PFSK-1 (cell line): Measurements from ENCODE around the gene REV3L.

Experiments
- FOXP2 ChIP-seq: optimal IDR thresholded peaks from 2 replicates; pipeline ENCODE3; 2011; ENCODE audit warnings: borderline replicate concordance, control low read depth, inconsistent platforms; ENCODE audit not compliant: insufficient read depth; ENCODE audit errors: extremely low read length, extremely low read depth
- POLR2AphosphoS5 ChIP-seq: IDR thresholded peaks from 2 replicates; pipeline ENCODE4 v1.6.1; 2012; ENCODE audit warnings: low read depth, mild to moderate bottlenecking, control low read depth, low read length, moderate library complexity
- SIN3A ChIP-seq: IDR thresholded peaks from 2 replicates; pipeline ENCODE4 v1.6.1; 2012; ENCODE audit warnings: mild to moderate bottlenecking, low read length, moderate library complexity, borderline replicate concordance; ENCODE audit not compliant: insufficient read depth
- TAF1 ChIP-seq: IDR thresholded peaks from 2 replicates; pipeline ENCODE4 v1.6.1; 2012; ENCODE audit warnings: low read length, control low read depth, borderline replicate concordance; ENCODE audit not compliant: insufficient read depth
- TF ChIP-seq, protein P1 (sequence below), 2 experiments: IDR thresholded peaks; 2 replicates each; pipeline versions ENCODE4 v1.6.1 to v1.8.0; 2011 to 2012; ENCODE audit warnings: low read depth in 2 of 2, low read length in 2 of 2, control low read depth in 1 of 2, inconsistent platforms in 1 of 2, mild to moderate bottlenecking in 1 of 2, moderate library complexity in 1 of 2; ENCODE audit not compliant: insufficient read depth in 1 of 2

The REV3L gene

DNA sequence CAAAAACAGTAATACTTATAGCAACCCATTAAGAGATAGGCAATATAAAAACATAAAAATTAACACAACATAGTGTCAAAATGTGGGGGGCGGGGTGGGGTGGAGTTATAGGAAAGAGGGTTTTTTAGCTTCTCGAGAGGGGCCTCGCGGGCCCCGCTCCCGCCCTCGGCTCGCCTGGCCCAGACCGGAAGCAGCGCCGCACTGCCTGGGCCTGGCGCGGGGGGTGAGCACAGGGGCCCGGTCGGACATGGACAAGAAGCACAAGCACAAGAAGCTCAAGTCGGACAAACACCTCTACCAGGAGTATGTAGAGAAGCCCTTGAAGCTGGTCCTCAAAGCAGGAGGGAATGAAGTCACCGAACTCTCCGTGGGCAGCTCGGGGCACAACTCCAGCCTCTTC lies 53.4 kb downstream of the REV3L start:
- no peak for TF ChIP-seq TAF1
- TF ChIP-seq POLR2AphosphoS5 = no peak
- no peak for TF ChIP-seq SIN3A
- TF ChIP-seq, protein P1, sequence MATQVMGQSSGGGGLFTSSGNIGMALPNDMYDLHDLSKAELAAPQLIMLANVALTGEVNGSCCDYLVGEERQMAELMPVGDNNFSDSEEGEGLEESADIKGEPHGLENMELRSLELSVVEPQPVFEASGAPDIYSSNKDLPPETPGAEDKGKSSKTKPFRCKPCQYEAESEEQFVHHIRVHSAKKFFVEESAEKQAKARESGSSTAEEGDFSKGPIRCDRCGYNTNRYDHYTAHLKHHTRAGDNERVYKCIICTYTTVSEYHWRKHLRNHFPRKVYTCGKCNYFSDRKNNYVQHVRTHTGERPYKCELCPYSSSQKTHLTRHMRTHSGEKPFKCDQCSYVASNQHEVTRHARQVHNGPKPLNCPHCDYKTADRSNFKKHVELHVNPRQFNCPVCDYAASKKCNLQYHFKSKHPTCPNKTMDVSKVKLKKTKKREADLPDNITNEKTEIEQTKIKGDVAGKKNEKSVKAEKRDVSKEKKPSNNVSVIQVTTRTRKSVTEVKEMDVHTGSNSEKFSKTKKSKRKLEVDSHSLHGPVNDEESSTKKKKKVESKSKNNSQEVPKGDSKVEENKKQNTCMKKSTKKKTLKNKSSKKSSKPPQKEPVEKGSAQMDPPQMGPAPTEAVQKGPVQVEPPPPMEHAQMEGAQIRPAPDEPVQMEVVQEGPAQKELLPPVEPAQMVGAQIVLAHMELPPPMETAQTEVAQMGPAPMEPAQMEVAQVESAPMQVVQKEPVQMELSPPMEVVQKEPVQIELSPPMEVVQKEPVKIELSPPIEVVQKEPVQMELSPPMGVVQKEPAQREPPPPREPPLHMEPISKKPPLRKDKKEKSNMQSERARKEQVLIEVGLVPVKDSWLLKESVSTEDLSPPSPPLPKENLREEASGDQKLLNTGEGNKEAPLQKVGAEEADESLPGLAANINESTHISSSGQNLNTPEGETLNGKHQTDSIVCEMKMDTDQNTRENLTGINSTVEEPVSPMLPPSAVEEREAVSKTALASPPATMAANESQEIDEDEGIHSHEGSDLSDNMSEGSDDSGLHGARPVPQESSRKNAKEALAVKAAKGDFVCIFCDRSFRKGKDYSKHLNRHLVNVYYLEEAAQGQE (IDR thresholded peaks at IDR 0.05; ENCODE audit: insufficient read depth in 1 of 2, low read depth in 2 of 2, low read length in 2 of 2) = no peak
- TF ChIP-seq FOXP2 = no peak

DNA sequence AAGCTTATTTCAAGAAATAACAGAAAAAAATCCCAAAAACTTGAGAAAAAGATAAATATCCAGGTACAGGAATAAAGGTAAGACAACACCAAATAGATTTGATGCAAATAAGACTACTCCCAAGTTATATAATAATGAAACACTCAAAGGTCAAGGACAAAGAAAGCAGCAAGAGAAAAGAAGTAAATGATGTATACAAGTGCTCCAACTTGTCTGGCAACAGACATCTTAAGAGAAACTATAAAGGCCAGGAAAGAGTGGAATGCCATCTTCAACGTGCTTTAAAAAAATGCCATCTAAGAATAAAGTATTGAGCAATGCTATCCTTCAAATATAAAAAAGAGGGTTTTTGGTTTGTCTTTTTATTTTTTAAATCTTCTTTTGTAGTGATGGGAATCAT lies 54.2 kb downstream of the REV3L start:
- TF ChIP-seq TAF1 = no peak
- no peak for TF ChIP-seq SIN3A
- no peak for TF ChIP-seq POLR2AphosphoS5
- no peak for TF ChIP-seq FOXP2
- TF ChIP-seq, protein P1 (IDR thresholded peaks at IDR 0.05; ENCODE audit: insufficient read depth in 1 of 2, low read depth in 2 of 2, low read length in 2 of 2) = no peak

DNA sequence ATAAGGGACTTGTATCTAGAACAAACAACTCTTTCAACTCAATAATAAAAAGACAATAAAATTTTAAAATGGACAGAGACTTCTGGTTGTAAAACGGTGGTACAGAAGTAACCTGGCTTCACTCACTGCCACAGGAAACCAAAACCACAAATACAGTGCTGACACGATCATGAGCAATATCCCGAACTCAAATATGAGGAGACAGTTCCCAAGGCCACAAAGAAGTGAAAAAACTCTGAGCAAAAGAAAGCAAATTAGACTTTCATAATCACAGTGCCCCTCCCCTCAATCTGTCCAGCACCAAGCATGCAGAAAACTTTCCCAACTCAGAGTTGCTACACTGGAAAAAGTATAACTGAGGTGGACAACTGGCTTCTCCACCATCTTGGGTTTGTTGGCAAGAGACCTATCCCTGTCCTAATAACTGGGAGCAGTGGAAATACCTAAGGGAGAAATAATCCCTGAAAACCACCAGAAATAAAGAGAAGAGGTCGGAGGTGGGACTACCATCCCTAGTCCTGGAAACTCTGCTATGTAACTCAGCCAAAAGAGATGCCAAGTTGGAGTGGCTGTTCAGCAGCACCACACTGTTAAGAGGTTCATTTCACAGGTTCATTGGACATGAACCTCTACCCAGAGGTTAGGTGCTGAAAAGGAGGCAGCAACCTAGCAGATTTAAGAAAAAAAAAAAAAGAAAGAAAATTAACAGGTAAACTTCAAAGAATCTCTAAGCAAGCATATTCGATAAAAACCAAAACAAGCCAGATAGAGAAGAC lies 55.5 kb downstream of the REV3L start:
- TF ChIP-seq, protein P1 (IDR thresholded peaks at IDR 0.05; ENCODE audit: insufficient read depth in 1 of 2, low read depth in 2 of 2, low read length in 2 of 2) = no peak
- TF ChIP-seq SIN3A (no peak), TAF1 (no peak)

DNA sequence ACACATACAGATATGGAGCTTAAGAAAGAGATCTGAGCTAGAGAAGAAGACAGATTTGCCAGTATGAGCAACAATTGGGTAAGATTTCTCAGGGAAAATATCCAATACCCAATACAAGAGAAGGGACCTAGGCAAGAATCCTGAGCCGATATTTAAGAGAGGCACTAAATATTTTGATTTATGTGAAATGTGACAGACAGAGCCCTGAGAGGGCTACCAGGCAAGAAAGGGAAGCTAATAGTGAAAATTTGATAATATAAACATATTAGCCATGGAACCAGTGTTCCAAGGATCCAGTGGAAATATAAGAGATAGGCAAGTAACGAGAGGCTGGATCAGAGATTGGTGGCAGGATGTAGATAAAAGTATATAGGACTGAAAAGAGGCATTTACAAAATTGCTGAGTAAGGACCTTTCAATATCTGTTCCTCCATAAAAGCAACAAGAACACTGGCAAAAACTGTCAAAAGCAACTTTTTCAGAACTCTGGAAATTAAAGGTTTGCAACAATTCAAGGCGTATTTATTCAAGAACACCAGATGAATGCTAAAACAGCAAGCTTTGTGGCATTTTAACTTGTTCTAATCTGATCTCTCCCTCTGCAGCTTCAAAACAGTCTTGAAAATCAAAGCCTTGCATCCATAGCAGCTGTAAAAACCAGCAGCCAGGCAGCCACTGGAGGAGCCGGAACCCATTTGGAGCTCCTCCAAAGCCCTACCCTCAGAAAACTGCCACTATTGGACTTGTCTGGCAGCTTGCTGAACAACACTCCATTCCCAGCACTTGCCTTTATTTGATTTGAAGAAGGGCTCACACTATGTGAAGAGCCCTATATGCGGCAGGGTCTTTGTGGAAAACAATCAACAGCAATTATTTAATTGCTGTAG lies 58.8 kb downstream of the REV3L start:
- no peak for TF ChIP-seq SIN3A
- TF ChIP-seq, protein P1 (IDR thresholded peaks at IDR 0.05; ENCODE audit: insufficient read depth in 1 of 2, low read depth in 2 of 2, low read length in 2 of 2) = no peak
- no peak for TF ChIP-seq FOXP2
- TF ChIP-seq POLR2AphosphoS5 = no peak
- TF ChIP-seq TAF1 = no peak
